GM21619 (cell line): Measurements from ENCODE around the gene TTC36.
"Not testable (repeated sequence)": the region's sequence is repeated elsewhere in the genome, so short reads cannot be mapped to it uniquely, and the experiment has no call there.

Experiments
- ATAC-seq: cut with Tn5 transposase; IDR thresholded peaks from one replicate; pipeline ENCODE4 v1.9.1; 2021; ENCODE audit not compliant: unreplicated experiment

The TTC36 gene

DNA sequence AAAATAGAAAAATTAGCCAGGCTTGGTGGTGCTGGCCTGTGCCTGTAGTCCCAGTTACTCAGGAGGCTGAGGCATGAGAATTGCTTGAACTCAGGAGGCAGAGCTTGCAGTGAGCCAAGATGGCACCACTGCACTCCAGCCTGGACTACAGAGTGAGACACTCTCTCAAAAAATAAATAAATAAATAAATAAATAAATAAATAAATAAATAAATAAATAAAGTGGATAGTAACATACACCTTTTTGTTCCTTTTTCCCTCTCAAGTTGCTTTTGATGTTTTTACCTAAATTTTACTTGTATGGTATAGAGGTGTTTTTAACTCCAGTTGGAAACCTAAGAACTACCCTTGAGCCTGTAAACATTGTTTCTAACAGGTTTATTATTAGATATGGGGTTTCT is 50.7 kb downstream of the TTC36 start:
- ATAC-seq: not testable (repeated sequence)
